Erythroblast (primary cell): Measurements from ENCODE around the gene PIK3R3.

Experiments used
- DNase-seq, 2 experiments: peaks; one replicate each; lab custom pipeline; 2025; lab: John Stamatoyannopoulos, UW
- GATA1 ChIP-seq: IDR thresholded peaks from 2 replicates; pipeline ENCODE4 v1.6.1; 2011; ENCODE audit warnings: low read depth, mild to moderate bottlenecking, control low read depth, low read length, moderate library complexity
- POLR2A ChIP-seq: IDR thresholded peaks from 2 replicates; pipeline ENCODE4 v1.6.1; 2011; ENCODE audit warnings: mild to moderate bottlenecking, low read length

The PIK3R3 gene

GRCh38 chr1:46026531-46026930 lies 105.9 kb downstream of the PIK3R3 start:
- TF ChIP-seq GATA1 (no peak), POLR2A (no peak)
- no peak for DNase-seq

- DNase-seq: no peak
- TF ChIP-seq GATA1 (no peak), POLR2A (no peak)
These were observed 111.1 kb downstream of the PIK3R3 start for GRCh38 chr1:46021046-46021996.

- no peak for DNase-seq
- TF ChIP-seq GATA1: no peak
- no peak for TF ChIP-seq POLR2A
These were observed 112.4 kb downstream of the PIK3R3 start for GRCh38 chr1:46020010-46020409.

GRCh38 chr1:46019348-46019747 lies 113.1 kb downstream of the PIK3R3 start:
- TF ChIP-seq POLR2A: no peak
- TF ChIP-seq GATA1: no peak
- no peak for DNase-seq

- DNase-seq: peak in 1 of 2 experiments; percentile 12
- TF ChIP-seq POLR2A (no peak), GATA1 (no peak)
These were observed 114.4 kb downstream of the PIK3R3 start for GRCh38 chr1:46017876-46018503.

- TF ChIP-seq GATA1: no peak
- TF ChIP-seq POLR2A: no peak
- no peak for DNase-seq
These were observed 118.8 kb downstream of the PIK3R3 start for GRCh38 chr1:46013581-46013980.

- DNase-seq: no peak
- TF ChIP-seq GATA1 (no peak), POLR2A (no peak)
These were observed 120.2 kb downstream of the PIK3R3 start for GRCh38 chr1:46012236-46012635.

GRCh38 chr1:46011121-46011695 lies 121.2 kb downstream of the PIK3R3 start:
- TF ChIP-seq POLR2A (no peak), GATA1 (no peak)
- DNase-seq: no peak

GRCh38 chr1:46010611-46011010 lies 121.8 kb downstream of the PIK3R3 start:
- no peak for TF ChIP-seq POLR2A
- DNase-seq: no peak

GRCh38 chr1:46008585-46008984 lies 123.8 kb downstream of the PIK3R3 start:
- DNase-seq: no peak
- TF ChIP-seq GATA1 (no peak), POLR2A (no peak)

- no peak for DNase-seq
- no peak for TF ChIP-seq GATA1
- no peak for TF ChIP-seq POLR2A
These were observed 126.8 kb downstream of the PIK3R3 start for GRCh38 chr1:46005594-46005993.

GRCh38 chr1:46004492-46004891 lies 127.9 kb downstream of the PIK3R3 start:
- TF ChIP-seq GATA1 (no peak), POLR2A (no peak)
- DNase-seq: no peak

GRCh38 chr1:46003315-46003714 lies 129.1 kb downstream of the PIK3R3 start:
- no peak for TF ChIP-seq POLR2A
- no peak for TF ChIP-seq GATA1
- DNase-seq: no peak

- TF ChIP-seq POLR2A: no peak
- no peak for TF ChIP-seq GATA1
- no peak for DNase-seq
These were observed 129.8 kb downstream of the PIK3R3 start for GRCh38 chr1:46002551-46003150.
